HCT116 (cell line): ENCODE results near the gene LRRC3B. TPM values are rescaled to one million over a fixed set of nuclear protein-coding genes. Genes with fewer than 3 reads are reported as not detected.

Experiments used
- ATAC-seq: fragments of 200-7000 bp; cut with Tn5 transposase; 2 replicates; pipeline ENCODE4 v1.9.1; 2020; ENCODE audit warnings: mild to moderate bottlenecking, moderate library complexity
- BruUV-seq: library from RNA; stranded (reverse); fragments of 400-500 nt; replicated peaks from 2 replicates; lab custom pipeline; 2021; lab: Mats Ljungman, UMichigan
- CTCF ChIA-PET: fragments of 300-600 bp; sonication (Branson Sonifier 250); formaldehyde crosslinking; loops from one replicate; lab custom pipeline; 2021; ENCODE audit warnings: antibody characterized with exemption; lab: Charles Lee
- POLR2A ChIA-PET: fragments of 300-600, 350-600 bp; sonication (Branson Sonifier 250); formaldehyde crosslinking; loops from one replicate; lab custom pipeline; 2021; ENCODE audit warnings: antibody characterized with exemption; lab: Charles Lee
- RAD21 ChIA-PET, 2 experiments: fragments of 300-600 bp; sonication (Branson Sonifier 250); formaldehyde crosslinking; loops; one replicate each; lab custom pipeline; 2023; ENCODE audit warnings: low total read pairs in 2 of 2; ENCODE audit not compliant: uncharacterized antibody in 2 of 2, unreplicated experiment in 2 of 2, low non-redundant PET in 1 of 2; lab: Charles Lee
- DNase-seq: peaks from one replicate; pipeline ENCODE4 v3.0.0-alpha.2; 2010; ENCODE audit warnings: low read depth, low spot score
- H2AFZ ChIP-seq: fragments of 200-600 bp; shearing (Covaris generic), sonication (generic); 2 replicates; pipeline ENCODE4 v1.6.1; 2017; ENCODE audit warnings: low read depth, mixed run types, mixed read lengths, antibody characterized with exemption, low read length; ENCODE audit not compliant: poor library complexity, severe bottlenecking
- H3K27ac ChIP-seq: 2 replicates; pipeline ENCODE4 v1.5.1; 2012; ENCODE audit warnings: low read depth, low read length
- H3K27me3 ChIP-seq: fragments of 200-600 bp; sonication (generic); 2 replicates; pipeline ENCODE4 v1.6.1; 2016; ENCODE audit warnings: mixed run types, low read length, mixed read lengths; ENCODE audit not compliant: insufficient read depth
- H3K36me3 ChIP-seq, 2 experiments: fragments of 200-500 bp in 1 of 2; fragments of 200-600 bp in 1 of 2; sonication (Bioruptor generic) in 1 of 2; sonication (generic) in 1 of 2; 2 replicates each; pipeline versions ENCODE4 v1.5.1 to v1.6.1; 2014 to 2016; ENCODE audit warnings: low read length in 2 of 2, inconsistent platforms in 1 of 2, mixed read lengths in 1 of 2, mixed run types in 1 of 2; ENCODE audit not compliant: insufficient read depth in 2 of 2, control insufficient read depth in 1 of 2
- H3K4me1 ChIP-seq, 2 experiments: fragments of 200-600 bp in 1 of 2; sonication (generic) in 1 of 2; 2 replicates each; pipeline versions ENCODE4 v1.5.1 to v1.6.1; 2012 to 2017; ENCODE audit warnings: low read length in 2 of 2, inconsistent platforms in 1 of 2, mild to moderate bottlenecking in 1 of 2, mixed read lengths in 1 of 2, mixed run types in 1 of 2, moderate library complexity in 1 of 2; ENCODE audit not compliant: insufficient read depth in 2 of 2, control insufficient read depth in 1 of 2
- H3K4me2 ChIP-seq: fragments of 200-600 bp; sonication (generic); 2 replicates; pipeline ENCODE4 v1.6.1; 2017; ENCODE audit warnings: mixed run types, low read length, mixed read lengths
- H3K4me3 ChIP-seq, 2 experiments: fragments of 200-600 bp in 1 of 2; sonication (generic) in 1 of 2; replicated peaks in 1 of 2; 2 replicates each; pipeline ENCODE4 v1.5.1; 2011 to 2016; ENCODE audit warnings: low read length in 2 of 2, control low read depth in 1 of 2, low read depth in 1 of 2, mild to moderate bottlenecking in 1 of 2, mixed read lengths in 1 of 2, mixed run types in 1 of 2
- H3K79me2 ChIP-seq: fragments of 200-600 bp; sonication (generic); 2 replicates; pipeline ENCODE4 v1.6.1; 2017; ENCODE audit warnings: mild to moderate bottlenecking, mixed run types, low read length, moderate library complexity, mixed read lengths; ENCODE audit not compliant: insufficient read depth
- H3K9ac ChIP-seq: fragments of 200-600 bp; sonication (generic); 2 replicates; pipeline ENCODE4 v1.6.1; 2016; ENCODE audit warnings: low read length, mixed read lengths
- H3K9me2 ChIP-seq: fragments of 200-600 bp; sonication (generic), shearing (Covaris generic); 2 replicates; pipeline ENCODE4 v1.6.1; 2017; ENCODE audit warnings: mixed run types, mild to moderate bottlenecking, moderate library complexity; ENCODE audit not compliant: insufficient read depth
- H3K9me3 ChIP-seq, 2 experiments: fragments of 200-500 bp in 1 of 2; fragments of 200-600 bp in 1 of 2; sonication (Bioruptor generic) in 1 of 2; sonication (generic) in 1 of 2; 2 replicates each; pipeline ENCODE4 v1.6.1; 2014 to 2017; ENCODE audit warnings: low read length in 2 of 2, mixed read lengths in 2 of 2, inconsistent platforms in 1 of 2, low read depth in 1 of 2, mild to moderate bottlenecking in 1 of 2, mixed run types in 1 of 2, moderate library complexity in 1 of 2; ENCODE audit not compliant: control insufficient read depth in 1 of 2, insufficient read depth in 1 of 2
- H4K20me1 ChIP-seq: fragments of 200-600 bp; sonication (generic), shearing (Covaris generic); 2 replicates; pipeline ENCODE4 v1.6.1; 2017; ENCODE audit warnings: mixed run types, mild to moderate bottlenecking, moderate library complexity; ENCODE audit not compliant: insufficient read depth
- CBX3 ChIP-seq: IDR thresholded peaks from 2 replicates; pipeline ENCODE4 v1.6.1; 2012; ENCODE audit warnings: low read depth
- ELF1 ChIP-seq: IDR thresholded peaks from 2 replicates; pipeline ENCODE4 v1.6.1; 2012; ENCODE audit warnings: low read depth, borderline replicate concordance
- EZH2phosphoT487 ChIP-seq: fragments of 200-600 bp; IDR thresholded peaks from 2 replicates; pipeline ENCODE4 v1.6.1; 2018; ENCODE audit warnings: antibody characterized with exemption, borderline replicate concordance
- FOSL1 ChIP-seq: IDR thresholded peaks from 2 replicates; pipeline ENCODE4 v1.6.1; 2012; ENCODE audit warnings: low read depth
- JUND ChIP-seq: IDR thresholded peaks from 2 replicates; pipeline ENCODE4 v1.6.1; 2012
- POLR2A ChIP-seq: IDR thresholded peaks from 2 replicates; pipeline ENCODE4 v1.7.0; 2011; ENCODE audit warnings: borderline replicate concordance; ENCODE audit not compliant: insufficient read depth, insufficient read length; ENCODE audit errors: extremely low read depth
- POLR2AphosphoS5 ChIP-seq: IDR thresholded peaks from 2 replicates; pipeline ENCODE4 v1.6.1; 2011; ENCODE audit warnings: mild to moderate bottlenecking, low read depth, low read length, moderate library complexity
- RAD21 ChIP-seq: IDR thresholded peaks from 2 replicates; pipeline ENCODE4 v1.6.1; 2012; ENCODE audit warnings: low read depth, mild to moderate bottlenecking
- SIN3A ChIP-seq: IDR thresholded peaks from 2 replicates; pipeline ENCODE4 v1.6.1; 2012; ENCODE audit warnings: low read depth
- SRF ChIP-seq: IDR thresholded peaks from 2 replicates; pipeline ENCODE4 v1.6.1; 2012; ENCODE audit warnings: low read depth
- TCF7L2 ChIP-seq: IDR thresholded peaks from 2 replicates; pipeline ENCODE4 v1.7.0; 2011; ENCODE audit warnings: borderline replicate concordance, inconsistent platforms; ENCODE audit not compliant: insufficient read depth, insufficient read length; ENCODE audit errors: extremely low read depth
- YY1 ChIP-seq: IDR thresholded peaks from 2 replicates; pipeline ENCODE4 v1.6.1; 2011; ENCODE audit warnings: low read length, low read depth, moderate library complexity, mild to moderate bottlenecking; ENCODE audit not compliant: insufficient replicate concordance; ENCODE audit errors: extremely low read depth
- ZNF274 ChIP-seq: fragments of 200-500 bp; sonication (Bioruptor generic); IDR thresholded peaks from 2 replicates; pipeline ENCODE4 v1.6.1; 2014; ENCODE audit warnings: mild to moderate bottlenecking, low read depth, low read length, inconsistent platforms
- intact Hi-C: fragments of 100-400 bp; cut with micrococcal nuclease; formaldehyde crosslinking; loops from 2 replicates; pipeline ENCODE4 v1.10.0; 2022
- total RNA-seq: library from RNA; stranded (reverse); gene quantifications from one replicate; pipeline ENCODE4 v1.2.1, GENCODE V29; 2021; ENCODE audit not compliant: unreplicated experiment
- TF ChIP-seq, protein P1 (sequence below): IDR thresholded peaks from 2 replicates; pipeline ENCODE4 v1.6.1; 2012; ENCODE audit warnings: low read depth
- TF ChIP-seq, protein P2 (sequence below): IDR thresholded peaks from 2 replicates; pipeline ENCODE4 v1.6.1; 2011; ENCODE audit warnings: mild to moderate bottlenecking, low read length, moderate library complexity; ENCODE audit not compliant: insufficient replicate concordance; ENCODE audit errors: extremely low read depth
- TF ChIP-seq, protein P3 (sequence below), 3 experiments: fragments of 200-600 bp in 1 of 3; sonication (generic) in 1 of 3; IDR thresholded peaks in 2 of 3; conservative IDR thresholded peaks in 1 of 3; 2 replicates each; pipeline ENCODE4 v1.5.1; 2012 to 2017; ENCODE audit warnings: low read depth in 2 of 3, low read length in 2 of 3, antibody characterized with exemption in 1 of 3, borderline replicate concordance in 1 of 3, control low read depth in 1 of 3, mild to moderate bottlenecking in 1 of 3, mixed read lengths in 1 of 3, mixed run types in 1 of 3, moderate library complexity in 1 of 3; ENCODE audit not compliant: insufficient read depth in 1 of 3
- TF ChIP-seq, protein P4 (sequence below): IDR thresholded peaks from 2 replicates; pipeline ENCODE4 v1.6.1; 2012

Gene LRRC3B
- total RNA-seq, 1 experiment from 2014 or later, result not detected

DNA sequence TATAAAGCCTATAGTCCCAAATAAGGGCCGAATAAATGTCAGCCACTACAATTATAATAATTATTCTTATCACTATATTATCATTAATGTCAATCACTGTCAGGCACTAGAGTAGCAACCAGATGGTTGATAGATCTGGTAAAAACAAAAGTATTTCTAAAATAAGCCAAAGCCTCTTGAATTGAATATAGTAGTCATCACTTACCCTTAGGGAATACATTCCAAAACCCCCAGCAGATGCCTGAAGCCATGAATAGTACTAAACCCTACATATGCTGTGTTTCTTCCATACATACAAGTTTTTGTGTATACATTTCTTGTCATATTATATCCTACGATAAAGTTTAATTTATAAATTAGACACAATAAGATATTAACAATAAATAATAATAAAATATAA, 59.1 kb downstream of the LRRC3B start:
- RAD21 ChIA-PET, result no interaction called here
- intact Hi-C loops, result no loop called here
- Histone ChIP-seq H3K4me1 (no peaks in the 10 kb centered on the region), H3K79me2 (no peaks in the 10 kb centered on the region), H2AFZ (no peak overlapping the region), H3K36me3 (no peaks in the 10 kb centered on the region), H3K27ac (no peak overlapping the region), H3K27me3 (no peaks in the 10 kb centered on the region), H3K4me3 (no peak overlapping the region), H3K4me2 (no peak overlapping the region), H3K9ac (no peak overlapping the region), H4K20me1 (no peaks in the 10 kb centered on the region), H3K9me3 (peaks cover 0 to 3% of the 10 kb centered on the region in 2 experiments; a peak in 2 of 4 replicates), H3K9me2 (no peaks in the 10 kb centered on the region)
- no TSS peak for BruUV-seq
- DNase-seq, result no peak
- POLR2A ChIA-PET, result no interaction called here
- no peak for ATAC-seq
- TF ChIP-seq, protein P1, sequence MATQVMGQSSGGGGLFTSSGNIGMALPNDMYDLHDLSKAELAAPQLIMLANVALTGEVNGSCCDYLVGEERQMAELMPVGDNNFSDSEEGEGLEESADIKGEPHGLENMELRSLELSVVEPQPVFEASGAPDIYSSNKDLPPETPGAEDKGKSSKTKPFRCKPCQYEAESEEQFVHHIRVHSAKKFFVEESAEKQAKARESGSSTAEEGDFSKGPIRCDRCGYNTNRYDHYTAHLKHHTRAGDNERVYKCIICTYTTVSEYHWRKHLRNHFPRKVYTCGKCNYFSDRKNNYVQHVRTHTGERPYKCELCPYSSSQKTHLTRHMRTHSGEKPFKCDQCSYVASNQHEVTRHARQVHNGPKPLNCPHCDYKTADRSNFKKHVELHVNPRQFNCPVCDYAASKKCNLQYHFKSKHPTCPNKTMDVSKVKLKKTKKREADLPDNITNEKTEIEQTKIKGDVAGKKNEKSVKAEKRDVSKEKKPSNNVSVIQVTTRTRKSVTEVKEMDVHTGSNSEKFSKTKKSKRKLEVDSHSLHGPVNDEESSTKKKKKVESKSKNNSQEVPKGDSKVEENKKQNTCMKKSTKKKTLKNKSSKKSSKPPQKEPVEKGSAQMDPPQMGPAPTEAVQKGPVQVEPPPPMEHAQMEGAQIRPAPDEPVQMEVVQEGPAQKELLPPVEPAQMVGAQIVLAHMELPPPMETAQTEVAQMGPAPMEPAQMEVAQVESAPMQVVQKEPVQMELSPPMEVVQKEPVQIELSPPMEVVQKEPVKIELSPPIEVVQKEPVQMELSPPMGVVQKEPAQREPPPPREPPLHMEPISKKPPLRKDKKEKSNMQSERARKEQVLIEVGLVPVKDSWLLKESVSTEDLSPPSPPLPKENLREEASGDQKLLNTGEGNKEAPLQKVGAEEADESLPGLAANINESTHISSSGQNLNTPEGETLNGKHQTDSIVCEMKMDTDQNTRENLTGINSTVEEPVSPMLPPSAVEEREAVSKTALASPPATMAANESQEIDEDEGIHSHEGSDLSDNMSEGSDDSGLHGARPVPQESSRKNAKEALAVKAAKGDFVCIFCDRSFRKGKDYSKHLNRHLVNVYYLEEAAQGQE, result no peak
- TF ChIP-seq TCF7L2, result no peak
- no peak for TF ChIP-seq CBX3
- no peak for TF ChIP-seq ELF1
- no peak for TF ChIP-seq ZNF274
- no peak for TF ChIP-seq POLR2AphosphoS5
- TF ChIP-seq RAD21, result no peak
- no peak for TF ChIP-seq JUND
- TF ChIP-seq EZH2phosphoT487, result no peak
- no peak for TF ChIP-seq YY1
- no peak for TF ChIP-seq FOSL1
- TF ChIP-seq, protein P2, sequence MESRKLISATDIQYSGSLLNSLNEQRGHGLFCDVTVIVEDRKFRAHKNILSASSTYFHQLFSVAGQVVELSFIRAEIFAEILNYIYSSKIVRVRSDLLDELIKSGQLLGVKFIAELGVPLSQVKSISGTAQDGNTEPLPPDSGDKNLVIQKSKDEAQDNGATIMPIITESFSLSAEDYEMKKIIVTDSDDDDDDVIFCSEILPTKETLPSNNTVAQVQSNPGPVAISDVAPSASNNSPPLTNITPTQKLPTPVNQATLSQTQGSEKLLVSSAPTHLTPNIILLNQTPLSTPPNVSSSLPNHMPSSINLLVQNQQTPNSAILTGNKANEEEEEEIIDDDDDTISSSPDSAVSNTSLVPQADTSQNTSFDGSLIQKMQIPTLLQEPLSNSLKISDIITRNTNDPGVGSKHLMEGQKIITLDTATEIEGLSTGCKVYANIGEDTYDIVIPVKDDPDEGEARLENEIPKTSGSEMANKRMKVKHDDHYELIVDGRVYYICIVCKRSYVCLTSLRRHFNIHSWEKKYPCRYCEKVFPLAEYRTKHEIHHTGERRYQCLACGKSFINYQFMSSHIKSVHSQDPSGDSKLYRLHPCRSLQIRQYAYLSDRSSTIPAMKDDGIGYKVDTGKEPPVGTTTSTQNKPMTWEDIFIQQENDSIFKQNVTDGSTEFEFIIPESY, result no peak
- TF ChIP-seq, protein P3, sequence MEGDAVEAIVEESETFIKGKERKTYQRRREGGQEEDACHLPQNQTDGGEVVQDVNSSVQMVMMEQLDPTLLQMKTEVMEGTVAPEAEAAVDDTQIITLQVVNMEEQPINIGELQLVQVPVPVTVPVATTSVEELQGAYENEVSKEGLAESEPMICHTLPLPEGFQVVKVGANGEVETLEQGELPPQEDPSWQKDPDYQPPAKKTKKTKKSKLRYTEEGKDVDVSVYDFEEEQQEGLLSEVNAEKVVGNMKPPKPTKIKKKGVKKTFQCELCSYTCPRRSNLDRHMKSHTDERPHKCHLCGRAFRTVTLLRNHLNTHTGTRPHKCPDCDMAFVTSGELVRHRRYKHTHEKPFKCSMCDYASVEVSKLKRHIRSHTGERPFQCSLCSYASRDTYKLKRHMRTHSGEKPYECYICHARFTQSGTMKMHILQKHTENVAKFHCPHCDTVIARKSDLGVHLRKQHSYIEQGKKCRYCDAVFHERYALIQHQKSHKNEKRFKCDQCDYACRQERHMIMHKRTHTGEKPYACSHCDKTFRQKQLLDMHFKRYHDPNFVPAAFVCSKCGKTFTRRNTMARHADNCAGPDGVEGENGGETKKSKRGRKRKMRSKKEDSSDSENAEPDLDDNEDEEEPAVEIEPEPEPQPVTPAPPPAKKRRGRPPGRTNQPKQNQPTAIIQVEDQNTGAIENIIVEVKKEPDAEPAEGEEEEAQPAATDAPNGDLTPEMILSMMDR (IDR thresholded peaks at IDR 0.05 in 2 of 3, conservative IDR thresholded peaks at IDR 0.05 in 1 of 3; ENCODE audit: borderline replicate concordance in 1 of 3, insufficient read depth in 1 of 3, low read depth in 2 of 3, low read length in 2 of 3), result no peak
- TF ChIP-seq POLR2A, result no peak
- TF ChIP-seq, protein P4, sequence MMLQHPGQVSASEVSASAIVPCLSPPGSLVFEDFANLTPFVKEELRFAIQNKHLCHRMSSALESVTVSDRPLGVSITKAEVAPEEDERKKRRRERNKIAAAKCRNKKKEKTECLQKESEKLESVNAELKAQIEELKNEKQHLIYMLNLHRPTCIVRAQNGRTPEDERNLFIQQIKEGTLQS, result no peak
- no peak for TF ChIP-seq SIN3A
- no peak for TF ChIP-seq SRF
- CTCF ChIA-PET, result no interaction called here
